K562 (cell line): ENCODE measurements around the gene IL15. TPM values are rescaled to one million over a fixed set of nuclear protein-coding genes. Genes with fewer than 3 reads are reported as not detected.

Experiments used
- BCL6 ChIP-seq: fragments of 250-450 bp; sonication (Bioruptor Pico); IDR thresholded peaks from 2 replicates; pipeline ENCODE4 v1.4.0; 2020
- CBX2 ChIP-seq: fragments of 200-600 bp; sonication (generic); IDR thresholded peaks from one replicate; pipeline ENCODE4 v1.6.1; 2012; ENCODE audit warnings: mild to moderate bottlenecking, low read length, inconsistent platforms; ENCODE audit not compliant: insufficient read depth, poor library complexity, severe bottlenecking
- CBX8 ChIP-seq: fragments of 200-600 bp; sonication (generic); IDR thresholded peaks from 2 replicates; pipeline ENCODE4 v1.6.1; 2012; ENCODE audit warnings: borderline replicate concordance, mixed run types, low read depth, mild to moderate bottlenecking, moderate library complexity, mixed read lengths, low read length, control low read depth, inconsistent platforms; ENCODE audit not compliant: poor library complexity, severe bottlenecking; ENCODE audit errors: extremely low read depth
- CHD1 ChIP-seq: fragments of 200-600 bp; sonication (generic); IDR thresholded peaks from one replicate; pipeline ENCODE4 v1.6.1; 2012; ENCODE audit warnings: mild to moderate bottlenecking, moderate library complexity, low read length, inconsistent platforms
- CREB5 ChIP-seq: fragments of 250-450 bp; sonication (Bioruptor Pico); IDR thresholded peaks from 2 replicates; pipeline ENCODE4 v1.5.0; 2020; ENCODE audit warnings: mild to moderate bottlenecking
- HMBOX1 ChIP-seq: sonication (generic); IDR thresholded peaks from 2 replicates; pipeline ENCODE4 v1.6.1; 2016
- JUNB ChIP-seq: fragments of 450-650 bp; formaldehyde crosslinking; conservative IDR thresholded peaks from 2 replicates; pipeline ENCODE4 v1.4.0; 2020; ENCODE audit warnings: mild to moderate bottlenecking
- MEIS2 ChIP-seq: fragments of 450-650 bp; IDR thresholded peaks from 2 replicates; pipeline ENCODE4 v1.6.1; 2014; ENCODE audit warnings: mild to moderate bottlenecking; ENCODE audit not compliant: partially characterized antibody
- RUNX1 ChIP-seq: sonication (generic); IDR thresholded peaks from 2 replicates; pipeline ENCODE4 v1.6.1; 2016; ENCODE audit warnings: antibody characterized with exemption, low read depth
- ZC3H8 ChIP-seq: fragments of 450-650 bp; IDR thresholded peaks from 2 replicates; pipeline ENCODE4 v1.6.1; 2017
- polyA plus RNA-seq, 8 experiments: library from polyadenylated mRNA; depleted of rRNA in 4 of 8; stranded (reverse) in 5 of 8; unstranded in 3 of 8; fragments of >200 nt; fragmentation: Nextera tagmentation in 2 of 8; fragmentation: Illumina TruSeq in 1 of 8; extraction: Ambion mirVana in 2 of 8; extraction: Trizol in 1 of 8; gene quantifications; 2 replicates each; pipeline versions ENCODE4 v1.2.1 to v1.2.3, GENCODE V29; 2011 to 2014; ENCODE audit warnings: inconsistent platforms in 1 of 8, missing spikeins in 1 of 8
- total RNA-seq, 7 experiments: library from RNA; depleted of rRNA in 6 of 7; stranded (reverse); fragments of >200 nt in 6 of 7; fragmentation: Illumina TruSeq in 2 of 7; extraction: Trizol in 2 of 7; gene quantifications; 2 replicates each; pipeline versions ENCODE4 v1.2.1 to v1.2.3, GENCODE V29; 2011 to 2021; ENCODE audit warnings: low replicate concordance in 1 of 7

The IL15 gene
- total and polyA plus RNA-seq, 9 of the 15 experiments (the other 6 are each of a cell fraction or from before 2014, with no cell fraction given) = 0.13 to 0.50 (median 0.34) TPM

GRCh38 chr4:141676087-141676670, 39.8 kb downstream of the IL15 start (continued):
- TF ChIP-seq CREB5 = no peak
- TF ChIP-seq CBX8 = no peak
- TF ChIP-seq HMBOX1 = no peak
- TF ChIP-seq ZC3H8 = no peak
- TF ChIP-seq CHD1 = no peak
- TF ChIP-seq MEIS2 = no peak
- TF ChIP-seq CBX2 = no peak
- no peak for TF ChIP-seq BCL6 (CRISPR knock-in tag)
- no peak for TF ChIP-seq RUNX1
- no peak for TF ChIP-seq JUNB (CRISPR knock-in tag)
- TF ChIP-seq, all 486 proteins: peak for 0
